WTC11 (cell line): ENCODE results near the gene BOK. TPM values are rescaled to one million over a fixed set of nuclear protein-coding genes. Genes with fewer than 3 reads are reported as not detected.

ENCODE experiments used
- ATAC-seq: fragments of 200-7000 bp; cut with Tn5 transposase; 2 replicates; pipeline ENCODE4 v1.10.0; 2021; ENCODE audit warnings: mild to moderate bottlenecking, moderate library complexity
- CTCF ChIA-PET: fragments of 300-600 bp; sonication (Branson Sonifier 250); formaldehyde crosslinking; loops from one replicate; lab custom pipeline; 2021; ENCODE audit warnings: antibody characterized with exemption; lab: Charles Lee
- POLR2A ChIA-PET: fragments of 350-600 bp; sonication (Branson Sonifier 250); formaldehyde crosslinking; loops from one replicate; lab custom pipeline; 2021; ENCODE audit warnings: antibody characterized with exemption; lab: Charles Lee
- DNase-seq: peaks from one replicate; pipeline ENCODE4 v3.0.0; 2021; ENCODE audit warnings: low spot score
- H3K27ac Mint-ChIP-seq: 2 replicates; pipeline ENCODE4 v1.8.0; 2021; ENCODE audit warnings: mixed read lengths
- H3K27me3 Mint-ChIP-seq: 2 replicates; pipeline ENCODE4 v1.8.0; 2021; ENCODE audit warnings: low read depth, mild to moderate bottlenecking, moderate library complexity, mixed read lengths
- H3K36me3 Mint-ChIP-seq: 2 replicates; pipeline ENCODE4 v1.8.0; 2021; ENCODE audit warnings: mixed read lengths
- H3K4me1 Mint-ChIP-seq: 2 replicates; pipeline ENCODE4 v1.8.0; 2022; ENCODE audit warnings: mixed read lengths
- H3K4me3 Mint-ChIP-seq: 2 replicates; pipeline ENCODE4 v1.8.0; 2021; ENCODE audit warnings: mild to moderate bottlenecking, moderate library complexity, mixed read lengths
- H3K9me3 Mint-ChIP-seq: 2 replicates; pipeline ENCODE4 v1.8.0; 2021; ENCODE audit warnings: mixed read lengths
- ELF4 ChIP-seq: sonication (generic); formaldehyde crosslinking; IDR thresholded peaks from 2 replicates; pipeline ENCODE4 v1.8.1; 2022; ENCODE audit warnings: low read depth, mild to moderate bottlenecking, moderate library complexity, missing genetic modification reagents
- ESRRA ChIP-seq: sonication (generic); formaldehyde crosslinking; IDR thresholded peaks from 2 replicates; pipeline ENCODE4 v1.8.1; 2022; ENCODE audit warnings: mild to moderate bottlenecking, missing genetic modification reagents, borderline replicate concordance
- FOXP1 ChIP-seq: sonication (generic); formaldehyde crosslinking; IDR thresholded peaks from 2 replicates; pipeline ENCODE4 v1.8.0; 2022; ENCODE audit warnings: missing genetic modification reagents, mild to moderate bottlenecking, moderate library complexity, borderline replicate concordance
- GABPB1 ChIP-seq: sonication (generic); formaldehyde crosslinking; IDR thresholded peaks from 2 replicates; pipeline ENCODE4 v1.8.1; 2023; ENCODE audit warnings: mild to moderate bottlenecking, missing genetic modification reagents
- MXD4 ChIP-seq: fragments of 250-450 bp; sonication (Bioruptor Pico); IDR thresholded peaks from 2 replicates; pipeline ENCODE4 v1.8.0; 2021; ENCODE audit warnings: mild to moderate bottlenecking, moderate library complexity, borderline replicate concordance
- MYBL2 ChIP-seq: sonication (generic); formaldehyde crosslinking; IDR thresholded peaks from 2 replicates; pipeline ENCODE4 v1.8.1; 2023; ENCODE audit warnings: mild to moderate bottlenecking, moderate library complexity, missing genetic modification reagents
- NFATC4 ChIP-seq: fragments of 250-450 bp; sonication (Bioruptor Pico); IDR thresholded peaks from 2 replicates; pipeline ENCODE4 v1.9.0; 2021; ENCODE audit warnings: mild to moderate bottlenecking
- NFE2L1 ChIP-seq: sonication (generic); formaldehyde crosslinking; IDR thresholded peaks from 2 replicates; pipeline ENCODE4 v1.8.1; 2023; ENCODE audit warnings: missing genetic modification reagents
- OVOL2 ChIP-seq: fragments of 250-450 bp; sonication (Bioruptor Pico); IDR thresholded peaks from 2 replicates; pipeline ENCODE4 v1.9.0; 2021; ENCODE audit warnings: mild to moderate bottlenecking, borderline replicate concordance
- SP1 ChIP-seq: sonication (generic); formaldehyde crosslinking; conservative IDR thresholded peaks from 2 replicates; pipeline ENCODE4 v1.8.1; 2022; ENCODE audit warnings: missing genetic modification reagents
- TEAD1 ChIP-seq: sonication (generic); formaldehyde crosslinking; IDR thresholded peaks from 2 replicates; pipeline ENCODE4 v1.8.0; 2022; ENCODE audit warnings: mild to moderate bottlenecking, missing genetic modification reagents
- TP53 ChIP-seq: sonication (generic); formaldehyde crosslinking; IDR thresholded peaks from 2 replicates; pipeline ENCODE4 v1.8.1; 2023; ENCODE audit warnings: mild to moderate bottlenecking, missing genetic modification reagents
- ZNF121 ChIP-seq: sonication (generic); formaldehyde crosslinking; IDR thresholded peaks from 2 replicates; pipeline ENCODE4 v1.8.0; 2023; ENCODE audit warnings: missing genetic modification reagents
- ZNF138 ChIP-seq: sonication (generic); formaldehyde crosslinking; conservative IDR thresholded peaks from 2 replicates; pipeline ENCODE4 v1.8.1; 2022; ENCODE audit warnings: mild to moderate bottlenecking, moderate library complexity, missing genetic modification reagents
- ZNF232 ChIP-seq: sonication (generic); formaldehyde crosslinking; IDR thresholded peaks from 2 replicates; pipeline ENCODE4 v1.8.0; 2022; ENCODE audit warnings: mild to moderate bottlenecking, missing genetic modification reagents
- ZNF263 ChIP-seq: sonication (generic); formaldehyde crosslinking; IDR thresholded peaks from 2 replicates; pipeline ENCODE4 v1.8.1; 2022; ENCODE audit warnings: low read depth, mild to moderate bottlenecking, moderate library complexity, missing genetic modification reagents
- ZNF416 ChIP-seq: fragments of 250-450 bp; sonication (Bioruptor Pico); IDR thresholded peaks from 2 replicates; pipeline ENCODE4 v1.9.0; 2021; ENCODE audit warnings: mild to moderate bottlenecking, inconsistent platforms
- total RNA-seq: library from RNA; stranded (reverse); gene quantifications from 3 replicates; pipeline ENCODE4 v1.2.3, GENCODE V29; 2021
- TF ChIP-seq, protein P1 (sequence below): sonication (generic); formaldehyde crosslinking; IDR thresholded peaks from 2 replicates; pipeline ENCODE4 v1.8.0; 2022; ENCODE audit warnings: mild to moderate bottlenecking, missing genetic modification reagents
- TF ChIP-seq, protein P2 (sequence below): sonication (generic); formaldehyde crosslinking; IDR thresholded peaks from 2 replicates; pipeline ENCODE4 v1.8.0; 2022; ENCODE audit warnings: mild to moderate bottlenecking, missing genetic modification reagents
- TF ChIP-seq, protein P3 (sequence below): fragments of 250-450 bp; sonication (Bioruptor Pico); IDR thresholded peaks from 2 replicates; pipeline ENCODE4 v1.9.0; 2021; ENCODE audit warnings: mild to moderate bottlenecking
- TF ChIP-seq, protein P4 (sequence below): fragments of 250-450 bp; sonication (Bioruptor Pico); conservative IDR thresholded peaks from 2 replicates; pipeline ENCODE4 v1.9.0; 2021; ENCODE audit warnings: mild to moderate bottlenecking
- TF ChIP-seq, protein P5 (sequence below): sonication (generic); formaldehyde crosslinking; conservative IDR thresholded peaks from 2 replicates; pipeline ENCODE4 v1.8.1; 2023; ENCODE audit warnings: mild to moderate bottlenecking, low read depth, missing genetic modification reagents, moderate library complexity
- TF ChIP-seq, protein P6 (sequence below): sonication (generic); formaldehyde crosslinking; IDR thresholded peaks from 2 replicates; pipeline ENCODE4 v1.8.0; 2022; ENCODE audit warnings: mild to moderate bottlenecking, missing genetic modification reagents

Gene BOK
- total RNA-seq, 1 experiment from 2014 or later, result 39.4 TPM

DNA sequence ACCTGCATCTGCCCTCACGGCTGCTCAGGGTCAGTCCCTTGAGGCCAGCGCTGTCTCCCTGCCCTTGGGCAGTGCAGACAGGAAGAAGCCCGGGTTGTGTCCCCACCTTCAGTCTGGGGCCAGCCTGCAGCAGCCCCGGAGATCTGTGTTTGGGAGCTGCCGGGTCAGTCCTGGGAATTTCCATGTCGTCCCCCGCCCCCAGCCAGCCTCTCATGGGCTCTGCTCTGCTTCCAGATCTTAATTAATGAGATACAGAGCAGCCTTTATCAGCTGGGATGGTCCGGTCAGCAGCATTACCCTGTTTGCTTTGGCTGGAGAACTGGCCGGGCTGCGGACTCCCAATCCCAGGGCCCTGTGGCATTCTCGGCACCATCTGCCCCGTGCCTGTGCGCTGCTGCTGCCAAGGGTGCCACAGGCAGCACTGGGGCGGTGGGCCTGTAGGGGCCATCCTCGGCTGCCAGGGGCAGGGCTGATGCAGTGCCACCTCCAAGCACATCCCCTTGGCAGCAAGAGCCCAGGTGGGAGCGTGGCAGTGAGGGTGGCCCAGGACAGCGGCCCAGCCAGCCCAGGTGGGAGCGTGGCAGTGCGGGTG is 2.4 kb downstream of the BOK start:
- H3K4me1 Mint-ChIP-seq, result peaks cover 25% of the 10 kb centered on the region
- no peak overlapping the region for H3K4me3 Mint-ChIP-seq
- H3K27ac Mint-ChIP-seq, result no peak overlapping the region
- H3K36me3 Mint-ChIP-seq, result peaks cover 6% of the 10 kb centered on the region
- H3K9me3 Mint-ChIP-seq, result peaks cover 12% of the 10 kb centered on the region
- CTCF ChIA-PET, result interaction anchor here (1.4 kb wide), 1 partner anchor 38 kb away, joined by 3 read pairs; no protein-coding TSS in a partner anchor
- DNase-seq (no peak), ATAC-seq (no peak)
- POLR2A ChIA-PET, result no interaction called here
- H3K27me3 Mint-ChIP-seq, result peaks cover 4% of the 10 kb centered on the region; the same call in 1 of the 2 replicates
- TF ChIP-seq, protein P1, sequence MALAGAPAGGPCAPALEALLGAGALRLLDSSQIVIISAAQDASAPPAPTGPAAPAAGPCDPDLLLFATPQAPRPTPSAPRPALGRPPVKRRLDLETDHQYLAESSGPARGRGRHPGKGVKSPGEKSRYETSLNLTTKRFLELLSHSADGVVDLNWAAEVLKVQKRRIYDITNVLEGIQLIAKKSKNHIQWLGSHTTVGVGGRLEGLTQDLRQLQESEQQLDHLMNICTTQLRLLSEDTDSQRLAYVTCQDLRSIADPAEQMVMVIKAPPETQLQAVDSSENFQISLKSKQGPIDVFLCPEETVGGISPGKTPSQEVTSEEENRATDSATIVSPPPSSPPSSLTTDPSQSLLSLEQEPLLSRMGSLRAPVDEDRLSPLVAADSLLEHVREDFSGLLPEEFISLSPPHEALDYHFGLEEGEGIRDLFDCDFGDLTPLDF (CRISPR knock-in tag), result no peak

DNA sequence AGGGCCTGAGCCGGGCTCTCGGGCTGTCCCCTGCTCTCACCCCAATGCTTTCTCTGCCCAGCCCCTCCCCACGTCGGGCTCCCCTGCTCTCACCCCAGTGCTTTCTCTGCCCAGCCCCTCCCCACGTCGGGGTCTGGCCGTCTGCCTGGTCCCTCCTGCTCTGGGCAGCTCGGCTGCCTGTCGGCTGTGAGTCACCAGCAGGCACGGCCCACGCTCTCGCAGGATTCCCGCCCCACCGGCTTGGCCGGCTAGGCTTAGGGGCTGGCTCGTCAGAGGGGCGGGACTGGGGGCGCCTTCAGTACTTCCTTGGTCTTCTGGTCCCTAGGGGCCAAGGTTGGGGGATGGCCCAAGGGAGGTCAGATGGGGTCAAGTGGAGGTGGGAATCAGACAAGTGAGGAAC is 3.3 kb downstream of the BOK start:
- peak; percentile 5; the same call in 1 of the 2 replicates for ATAC-seq
- Mint-ChIP-seq H3K36me3 (peaks cover 2% of the 10 kb centered on the region), H3K4me1 (peaks cover 19% of the 10 kb centered on the region), H3K4me3 (no peak overlapping the region)
- TF ChIP-seq TP53 (CRISPR knock-in tag), result no peak
- TF ChIP-seq ZNF416, result no peak
- TF ChIP-seq OVOL2 (CRISPR knock-in tag), result no peak
- TF ChIP-seq ZNF121 (CRISPR knock-in tag), result no peak
- TF ChIP-seq FOXP1 (CRISPR knock-in tag), result no peak
- TF ChIP-seq, protein P2, sequence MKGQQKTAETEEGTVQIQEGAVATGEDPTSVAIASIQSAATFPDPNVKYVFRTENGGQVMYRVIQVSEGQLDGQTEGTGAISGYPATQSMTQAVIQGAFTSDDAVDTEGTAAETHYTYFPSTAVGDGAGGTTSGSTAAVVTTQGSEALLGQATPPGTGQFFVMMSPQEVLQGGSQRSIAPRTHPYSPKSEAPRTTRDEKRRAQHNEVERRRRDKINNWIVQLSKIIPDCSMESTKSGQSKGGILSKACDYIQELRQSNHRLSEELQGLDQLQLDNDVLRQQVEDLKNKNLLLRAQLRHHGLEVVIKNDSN (CRISPR knock-in tag), result no peak
- no peak for TF ChIP-seq ZNF263 (CRISPR knock-in tag)
- TF ChIP-seq, protein P3, sequence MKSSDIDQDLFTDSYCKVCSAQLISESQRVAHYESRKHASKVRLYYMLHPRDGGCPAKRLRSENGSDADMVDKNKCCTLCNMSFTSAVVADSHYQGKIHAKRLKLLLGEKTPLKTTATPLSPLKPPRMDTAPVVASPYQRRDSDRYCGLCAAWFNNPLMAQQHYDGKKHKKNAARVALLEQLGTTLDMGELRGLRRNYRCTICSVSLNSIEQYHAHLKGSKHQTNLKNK (CRISPR knock-in tag), result no peak
- TF ChIP-seq, protein P4, sequence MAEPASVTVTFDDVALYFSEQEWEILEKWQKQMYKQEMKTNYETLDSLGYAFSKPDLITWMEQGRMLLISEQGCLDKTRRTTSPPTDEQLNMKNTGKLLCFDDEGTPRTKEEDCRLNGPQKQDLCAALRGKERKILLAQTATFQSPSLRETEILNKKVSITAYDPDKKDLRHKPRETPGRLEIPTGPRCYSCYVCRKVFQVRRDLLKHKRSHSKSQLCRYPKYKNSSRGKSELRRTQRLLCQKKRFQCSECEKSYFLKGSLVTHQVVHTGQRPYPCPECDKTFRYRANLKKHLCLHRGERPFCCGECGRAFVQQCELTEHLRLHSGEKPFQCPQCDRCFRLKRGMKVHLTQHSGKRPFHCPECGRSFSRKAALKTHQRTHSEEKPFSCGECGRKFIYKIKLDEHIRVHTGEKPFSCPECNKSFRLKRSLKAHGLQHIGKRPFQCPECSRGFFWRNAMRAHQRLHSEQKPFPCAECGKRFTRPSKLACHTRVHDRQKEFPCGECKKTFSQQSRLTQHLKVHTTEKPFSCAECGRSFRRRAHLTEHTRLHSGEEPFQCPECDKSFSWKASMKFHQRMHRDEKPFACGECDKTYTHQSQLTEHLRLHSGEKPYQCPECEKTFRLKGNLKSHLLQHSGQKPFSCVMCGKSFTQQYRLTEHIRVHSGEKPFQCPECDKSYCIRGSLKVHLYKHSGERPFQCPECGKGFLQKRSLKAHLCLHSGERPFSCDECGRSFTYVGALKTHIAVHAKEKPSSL (CRISPR knock-in tag), result no peak
- TF ChIP-seq NFE2L1 (CRISPR knock-in tag), result no peak
- TF ChIP-seq NFATC4 (CRISPR knock-in tag), result no peak
- TF ChIP-seq ELF4, result no peak
- TF ChIP-seq GABPB1 (CRISPR knock-in tag), result no peak
- no peak for TF ChIP-seq ZNF138 (CRISPR knock-in tag)
- TF ChIP-seq, all 79 proteins: peak for 0
- peaks cover 8% of the 10 kb centered on the region for H3K9me3 Mint-ChIP-seq
- ChIA-PET POLR2A (no interaction called here), CTCF (no interaction called here)
- DNase-seq, result no peak
- H3K27me3 Mint-ChIP-seq, result peaks cover 2% of the 10 kb centered on the region; the same call in 1 of the 2 replicates
- peak overlapping the region; percentile 74; the same call in 1 of the 2 replicates for H3K27ac Mint-ChIP-seq

DNA sequence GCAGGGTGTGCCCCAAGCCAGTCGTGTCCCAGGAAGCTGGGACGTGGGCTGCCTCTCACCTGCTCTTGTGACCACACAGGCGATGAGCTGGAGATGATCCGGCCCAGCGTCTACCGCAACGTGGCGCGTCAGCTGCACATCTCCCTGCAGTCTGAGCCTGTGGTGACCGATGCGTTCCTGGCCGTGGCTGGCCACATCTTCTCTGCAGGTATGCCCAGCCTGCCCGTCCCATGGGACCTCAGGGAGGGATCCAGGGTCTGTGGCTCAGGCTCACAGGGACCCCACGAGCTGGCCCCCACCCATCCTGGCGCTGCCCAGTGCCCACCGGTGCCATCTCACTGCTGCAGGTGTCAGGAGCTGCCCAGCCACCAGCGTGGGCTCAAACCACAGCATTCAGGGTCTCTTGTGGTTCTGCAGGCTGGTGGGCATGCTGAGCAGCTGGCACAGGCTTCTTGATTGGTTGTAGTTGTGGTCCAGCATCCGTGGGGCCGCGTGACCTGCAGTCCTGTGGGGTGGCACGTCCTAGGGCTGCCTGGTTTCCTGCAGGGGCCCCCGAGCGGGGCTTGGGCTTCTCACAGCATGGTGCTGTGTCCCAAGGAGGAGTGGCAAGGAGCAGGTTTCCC is 3.8 kb downstream of the BOK start:
- TF ChIP-seq SP1 (CRISPR knock-in tag) (no peak), MYBL2 (no peak), ESRRA (no peak), MXD4 (CRISPR knock-in tag) (no peak), TEAD1 (CRISPR knock-in tag) (no peak), ZNF232 (CRISPR knock-in tag) (no peak)
- TF ChIP-seq, protein P5, sequence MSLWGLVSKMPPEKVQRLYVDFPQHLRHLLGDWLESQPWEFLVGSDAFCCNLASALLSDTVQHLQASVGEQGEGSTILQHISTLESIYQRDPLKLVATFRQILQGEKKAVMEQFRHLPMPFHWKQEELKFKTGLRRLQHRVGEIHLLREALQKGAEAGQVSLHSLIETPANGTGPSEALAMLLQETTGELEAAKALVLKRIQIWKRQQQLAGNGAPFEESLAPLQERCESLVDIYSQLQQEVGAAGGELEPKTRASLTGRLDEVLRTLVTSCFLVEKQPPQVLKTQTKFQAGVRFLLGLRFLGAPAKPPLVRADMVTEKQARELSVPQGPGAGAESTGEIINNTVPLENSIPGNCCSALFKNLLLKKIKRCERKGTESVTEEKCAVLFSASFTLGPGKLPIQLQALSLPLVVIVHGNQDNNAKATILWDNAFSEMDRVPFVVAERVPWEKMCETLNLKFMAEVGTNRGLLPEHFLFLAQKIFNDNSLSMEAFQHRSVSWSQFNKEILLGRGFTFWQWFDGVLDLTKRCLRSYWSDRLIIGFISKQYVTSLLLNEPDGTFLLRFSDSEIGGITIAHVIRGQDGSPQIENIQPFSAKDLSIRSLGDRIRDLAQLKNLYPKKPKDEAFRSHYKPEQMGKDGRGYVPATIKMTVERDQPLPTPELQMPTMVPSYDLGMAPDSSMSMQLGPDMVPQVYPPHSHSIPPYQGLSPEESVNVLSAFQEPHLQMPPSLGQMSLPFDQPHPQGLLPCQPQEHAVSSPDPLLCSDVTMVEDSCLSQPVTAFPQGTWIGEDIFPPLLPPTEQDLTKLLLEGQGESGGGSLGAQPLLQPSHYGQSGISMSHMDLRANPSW, result no peak
- TF ChIP-seq, protein P6, sequence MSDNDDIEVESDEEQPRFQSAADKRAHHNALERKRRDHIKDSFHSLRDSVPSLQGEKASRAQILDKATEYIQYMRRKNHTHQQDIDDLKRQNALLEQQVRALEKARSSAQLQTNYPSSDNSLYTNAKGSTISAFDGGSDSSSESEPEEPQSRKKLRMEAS (CRISPR knock-in tag), result no peak
- H3K36me3 Mint-ChIP-seq, result no peaks in the 10 kb centered on the region
- H3K4me3 Mint-ChIP-seq, result no peak overlapping the region
- DNase-seq, result no peak
- peaks cover 4% of the 10 kb centered on the region for H3K9me3 Mint-ChIP-seq
- ATAC-seq, result no peak
- H3K27me3 Mint-ChIP-seq, result no peaks in the 10 kb centered on the region
- CTCF ChIA-PET, result no interaction called here
- H3K27ac Mint-ChIP-seq, result peak overlapping the region; percentile 74; the same call in 1 of the 2 replicates
- peaks cover 17% of the 10 kb centered on the region for H3K4me1 Mint-ChIP-seq
- POLR2A ChIA-PET, result no interaction called here
